ENCODE data around the gene BCR. TPM values are rescaled to one million over a fixed set of nuclear protein-coding genes. Genes with fewer than 3 reads are reported as not detected.

Gene BCR
- total RNA-seq, 1 donor from 2014 or later, result 78.3 TPM

DNA sequence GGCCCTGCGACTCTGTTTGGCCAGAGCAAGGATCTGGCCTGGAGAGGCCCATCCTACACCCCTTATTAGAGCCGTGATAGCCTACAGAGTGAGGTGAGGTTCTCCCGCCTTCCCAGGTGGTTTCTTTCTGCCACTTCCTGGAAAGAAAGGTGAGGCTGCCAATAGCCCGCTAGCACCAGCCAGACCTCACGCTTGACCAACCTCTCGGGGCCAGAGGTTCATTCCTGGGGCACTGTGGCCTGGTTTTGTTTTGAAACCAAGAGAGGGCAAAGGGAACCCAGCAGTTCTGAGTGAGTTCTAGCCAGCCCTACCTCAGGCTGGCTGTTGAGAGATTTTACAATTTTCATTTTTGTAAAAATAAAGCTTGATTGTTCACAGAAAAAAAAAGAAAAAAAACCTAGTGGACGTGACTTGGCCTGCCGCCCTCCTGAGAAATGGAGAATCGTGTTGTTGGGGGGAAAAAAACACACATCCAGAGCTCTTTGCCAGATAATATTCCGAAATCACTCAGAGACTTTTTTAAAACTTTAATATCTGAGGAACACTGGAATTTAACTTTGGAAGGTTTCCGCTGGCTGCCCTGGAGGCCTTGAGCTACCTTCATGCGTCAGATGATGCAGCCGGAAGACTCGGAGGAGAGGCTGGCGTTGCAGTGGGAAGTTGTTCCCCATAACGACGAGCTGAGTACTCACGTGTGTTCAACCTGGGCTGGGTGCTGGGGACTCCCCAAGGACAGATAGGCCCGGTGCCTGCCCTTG, 84.5 kb downstream of the BCR start:
- H3K4me3 ChIP-seq, result no peak overlapping the region
- intact Hi-C loops (cut with DNase I), result no loop called here
- no peak for ATAC-seq
- H3K36me3 ChIP-seq, result peaks cover 55% of the 10 kb centered on the region
- no peaks in the 10 kb centered on the region for H3K4me1 ChIP-seq
- TF ChIP-seq, protein P1, sequence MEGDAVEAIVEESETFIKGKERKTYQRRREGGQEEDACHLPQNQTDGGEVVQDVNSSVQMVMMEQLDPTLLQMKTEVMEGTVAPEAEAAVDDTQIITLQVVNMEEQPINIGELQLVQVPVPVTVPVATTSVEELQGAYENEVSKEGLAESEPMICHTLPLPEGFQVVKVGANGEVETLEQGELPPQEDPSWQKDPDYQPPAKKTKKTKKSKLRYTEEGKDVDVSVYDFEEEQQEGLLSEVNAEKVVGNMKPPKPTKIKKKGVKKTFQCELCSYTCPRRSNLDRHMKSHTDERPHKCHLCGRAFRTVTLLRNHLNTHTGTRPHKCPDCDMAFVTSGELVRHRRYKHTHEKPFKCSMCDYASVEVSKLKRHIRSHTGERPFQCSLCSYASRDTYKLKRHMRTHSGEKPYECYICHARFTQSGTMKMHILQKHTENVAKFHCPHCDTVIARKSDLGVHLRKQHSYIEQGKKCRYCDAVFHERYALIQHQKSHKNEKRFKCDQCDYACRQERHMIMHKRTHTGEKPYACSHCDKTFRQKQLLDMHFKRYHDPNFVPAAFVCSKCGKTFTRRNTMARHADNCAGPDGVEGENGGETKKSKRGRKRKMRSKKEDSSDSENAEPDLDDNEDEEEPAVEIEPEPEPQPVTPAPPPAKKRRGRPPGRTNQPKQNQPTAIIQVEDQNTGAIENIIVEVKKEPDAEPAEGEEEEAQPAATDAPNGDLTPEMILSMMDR (IDR thresholded peaks at IDR 0.05), result no peak
- no peaks in the 10 kb centered on the region for H3K9me3 ChIP-seq
- no peak overlapping the region for H3K27ac ChIP-seq
- no peak for DNase-seq
- H3K27me3 ChIP-seq, result no peaks in the 10 kb centered on the region

DNA sequence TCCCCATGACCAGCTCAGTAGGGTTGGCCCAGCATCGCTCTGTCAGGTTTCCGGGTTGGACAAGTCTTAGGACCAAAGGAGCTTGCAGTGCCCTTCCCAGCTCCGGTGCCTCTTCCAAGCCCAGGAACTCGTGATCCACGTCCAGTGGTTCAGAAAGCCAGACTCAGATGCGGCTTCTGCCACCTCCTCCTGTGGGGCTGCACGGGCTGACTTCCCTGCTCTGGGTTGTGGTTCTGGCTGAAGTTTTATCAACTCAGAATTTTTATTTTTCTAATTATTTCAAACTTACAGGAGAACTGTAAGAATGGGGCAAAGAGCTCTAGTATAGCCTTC, 85.0 kb downstream of the BCR start:
- TF ChIP-seq, protein P1 (IDR thresholded peaks at IDR 0.05), result no peak
- no peak for ATAC-seq
- Histone ChIP-seq H3K27ac (no peak overlapping the region), H3K4me3 (no peak overlapping the region), H3K4me1 (no peaks in the 10 kb centered on the region), H3K9me3 (no peaks in the 10 kb centered on the region), H3K36me3 (peaks cover 59% of the 10 kb centered on the region), H3K27me3 (no peaks in the 10 kb centered on the region)
- DNase-seq, result no peak
- intact Hi-C loops (cut with DNase I), result no loop called here

DNA sequence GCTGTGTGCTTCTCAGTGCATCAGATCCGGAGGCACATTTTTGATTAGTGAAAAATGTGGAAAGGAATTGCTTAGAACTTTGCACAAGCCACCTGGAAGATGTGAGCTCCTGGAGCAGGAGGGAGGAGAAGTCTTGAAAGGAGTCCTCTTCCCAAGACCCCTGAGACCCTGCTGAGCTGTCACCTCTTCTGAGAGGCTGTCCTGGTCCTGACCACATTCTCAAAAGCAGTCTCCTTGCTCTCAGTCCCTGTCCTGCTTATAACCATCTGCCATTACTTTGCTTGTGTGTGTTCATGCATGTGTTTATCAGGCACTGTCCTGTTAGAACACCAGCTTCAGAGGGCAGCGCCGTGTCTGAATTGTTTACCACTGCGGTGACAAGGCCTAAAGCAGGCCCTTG, 86.5 kb downstream of the BCR start:
- Histone ChIP-seq H3K4me1 (no peaks in the 10 kb centered on the region), H3K4me3 (no peak overlapping the region), H3K27me3 (no peaks in the 10 kb centered on the region), H3K27ac (no peak overlapping the region), H3K9me3 (no peaks in the 10 kb centered on the region), H3K36me3 (peaks cover 56% of the 10 kb centered on the region)
- TF ChIP-seq, protein P1 (IDR thresholded peaks at IDR 0.05), result no peak
- DNase-seq, result no peak
- no peak for ATAC-seq
- intact Hi-C loops (cut with DNase I), result no loop called here

DNA sequence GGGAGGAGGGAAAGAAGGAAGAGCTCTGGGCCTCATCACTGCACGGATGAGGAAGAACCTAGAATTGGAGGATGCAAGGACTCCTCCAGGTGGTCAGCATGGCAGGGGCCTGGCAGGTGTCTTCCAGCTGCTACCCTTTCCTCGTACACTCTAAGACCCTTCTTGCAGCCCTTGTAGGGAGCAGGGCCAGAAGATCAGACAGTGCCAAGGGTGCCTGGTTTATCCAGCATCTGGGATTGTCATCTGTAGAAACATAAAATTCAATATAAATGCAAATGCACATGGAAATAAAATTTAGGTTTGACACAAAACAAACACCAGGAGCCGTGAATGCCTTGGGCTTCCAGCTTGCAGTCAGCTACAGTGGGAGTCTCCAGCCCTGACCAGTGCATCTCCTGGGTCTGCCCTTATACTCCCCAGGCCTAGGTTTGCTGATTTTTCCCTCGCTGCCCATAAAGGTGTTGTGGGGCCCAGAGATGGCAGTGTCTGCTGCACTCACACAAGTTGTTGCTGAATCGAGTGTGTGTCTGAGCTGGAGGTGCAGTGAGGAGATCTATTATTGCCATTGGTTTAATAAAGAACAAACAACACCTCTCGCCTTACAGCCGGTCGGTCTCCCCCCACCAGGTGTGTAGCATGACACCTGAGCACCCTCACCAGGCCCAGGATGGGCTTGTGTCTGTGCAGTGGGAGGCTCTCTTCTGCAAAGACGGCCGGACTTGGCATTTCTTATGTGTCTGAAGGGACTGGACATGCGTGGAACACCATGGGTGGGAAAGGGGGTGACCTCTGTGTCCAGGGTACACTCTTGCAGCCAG, 87.1 kb downstream of the BCR start:
- DNase-seq (no peak), ATAC-seq (no peak)
- peaks cover 57% of the 10 kb centered on the region for H3K36me3 ChIP-seq
- H3K9me3 ChIP-seq, result no peaks in the 10 kb centered on the region
- no peaks in the 10 kb centered on the region for H3K4me1 ChIP-seq
- H3K27ac ChIP-seq, result no peak overlapping the region
- intact Hi-C loops (cut with DNase I), result no loop called here
- TF ChIP-seq, protein P1 (IDR thresholded peaks at IDR 0.05), result no peak
- no peak overlapping the region for H3K4me3 ChIP-seq
- no peaks in the 10 kb centered on the region for H3K27me3 ChIP-seq

GRCh38 chr22:23268139-23268712, 87.9 kb downstream of the BCR start:
- intact Hi-C loops (cut with DNase I), result no loop called here
- Histone ChIP-seq H3K27ac (no peak overlapping the region), H3K36me3 (peaks cover 65% of the 10 kb centered on the region), H3K4me3 (no peak overlapping the region), H3K4me1 (no peaks in the 10 kb centered on the region), H3K9me3 (no peaks in the 10 kb centered on the region), H3K27me3 (no peaks in the 10 kb centered on the region)
- no peak for ATAC-seq
- TF ChIP-seq, protein P1 (IDR thresholded peaks at IDR 0.05), result no peak
- no peak for DNase-seq

Data from upper lobe of right lung (tissue), 1 donor.